Stimulated activated CD8-positive, alpha-beta memory T cell treated with anti-CD3 and anti-CD28 coated beads, Interleukin-7, amount 100 ng/mL, for 4 hours (primary cell): Measurements from ENCODE around the gene SNX22.

Source experiments
- DNase-seq, 2 donors: peaks; one replicate each; pipeline ENCODE4 v3.0.0-alpha.2; 2020; ENCODE audit warnings: low read depth in 2 of 2

SNX22 gene

DNA sequence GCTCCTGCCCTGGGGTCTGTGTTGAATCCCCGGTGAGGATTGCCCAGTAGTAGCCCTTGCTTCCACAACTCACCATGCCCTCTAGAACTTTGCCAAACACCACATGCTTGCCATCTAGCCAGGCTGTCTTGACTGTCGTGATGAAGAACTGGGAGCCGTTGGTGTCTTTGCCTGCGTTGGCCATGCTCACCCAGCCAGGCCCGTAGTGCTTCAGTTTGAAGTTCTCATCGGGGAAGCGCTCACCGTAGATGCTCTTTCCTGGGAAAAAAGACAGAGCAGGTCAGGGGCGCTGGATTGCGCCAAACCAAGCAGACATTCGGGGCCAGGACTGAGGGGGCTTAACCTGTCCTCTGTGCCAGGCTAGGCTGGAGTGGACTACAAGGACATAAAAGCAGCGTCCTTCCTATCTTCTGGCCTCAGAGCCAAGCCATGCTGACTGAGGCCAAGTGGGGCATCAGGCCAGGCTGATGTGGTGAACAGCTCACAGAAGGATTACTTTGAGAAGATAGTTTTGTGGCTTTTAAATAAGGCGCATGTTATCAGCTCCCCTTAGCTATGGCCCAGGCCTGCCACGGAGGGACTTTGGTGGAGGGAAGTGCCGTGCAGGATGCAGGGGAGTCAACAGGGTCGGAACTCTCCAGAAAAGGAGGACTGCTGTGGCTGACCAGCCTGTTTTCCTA lies 5.3 kb downstream of the SNX22 start:
- DNase-seq, result no peak

- DNase-seq, result no peak
These were observed 6.1 kb downstream of the SNX22 start for GRCh38 chr15:64157599-64158125.

DNA sequence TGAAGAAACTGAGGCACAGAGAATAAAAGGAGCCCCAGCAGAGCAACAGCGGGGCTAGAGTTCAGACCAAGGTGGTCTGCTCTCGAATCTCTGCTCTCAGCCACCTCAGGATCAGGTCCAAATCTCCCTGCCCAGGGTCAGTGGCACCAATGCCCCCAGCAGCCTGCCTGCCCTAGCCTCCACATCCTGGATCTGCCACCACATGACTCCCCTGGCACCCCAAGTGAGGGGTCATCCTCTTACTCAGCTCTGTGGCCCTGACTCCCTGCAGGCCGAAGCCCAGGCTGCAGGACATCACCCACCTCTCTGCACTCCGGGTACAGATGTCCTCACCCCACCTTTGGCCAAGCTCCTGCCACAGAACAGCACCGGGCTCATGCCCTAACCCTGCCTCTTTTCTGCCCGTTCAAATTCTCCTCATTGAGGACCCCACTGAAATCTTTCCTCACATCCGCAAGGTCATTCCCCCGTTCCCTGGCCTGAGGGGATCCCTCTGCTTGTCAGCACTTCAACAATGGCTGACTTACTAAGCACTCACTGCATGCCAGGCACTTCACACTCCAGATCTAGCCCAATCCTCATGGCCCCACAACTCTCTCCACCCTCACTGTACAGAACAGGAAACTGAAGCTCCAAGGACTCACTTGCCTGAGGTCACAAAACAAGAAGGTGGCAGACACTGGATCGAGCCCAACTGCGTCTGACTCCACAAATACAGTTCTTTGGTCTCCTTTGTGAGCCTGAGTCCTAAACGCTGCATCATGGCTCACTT lies 7.0 kb downstream of the SNX22 start:
- no peak for DNase-seq

DNA sequence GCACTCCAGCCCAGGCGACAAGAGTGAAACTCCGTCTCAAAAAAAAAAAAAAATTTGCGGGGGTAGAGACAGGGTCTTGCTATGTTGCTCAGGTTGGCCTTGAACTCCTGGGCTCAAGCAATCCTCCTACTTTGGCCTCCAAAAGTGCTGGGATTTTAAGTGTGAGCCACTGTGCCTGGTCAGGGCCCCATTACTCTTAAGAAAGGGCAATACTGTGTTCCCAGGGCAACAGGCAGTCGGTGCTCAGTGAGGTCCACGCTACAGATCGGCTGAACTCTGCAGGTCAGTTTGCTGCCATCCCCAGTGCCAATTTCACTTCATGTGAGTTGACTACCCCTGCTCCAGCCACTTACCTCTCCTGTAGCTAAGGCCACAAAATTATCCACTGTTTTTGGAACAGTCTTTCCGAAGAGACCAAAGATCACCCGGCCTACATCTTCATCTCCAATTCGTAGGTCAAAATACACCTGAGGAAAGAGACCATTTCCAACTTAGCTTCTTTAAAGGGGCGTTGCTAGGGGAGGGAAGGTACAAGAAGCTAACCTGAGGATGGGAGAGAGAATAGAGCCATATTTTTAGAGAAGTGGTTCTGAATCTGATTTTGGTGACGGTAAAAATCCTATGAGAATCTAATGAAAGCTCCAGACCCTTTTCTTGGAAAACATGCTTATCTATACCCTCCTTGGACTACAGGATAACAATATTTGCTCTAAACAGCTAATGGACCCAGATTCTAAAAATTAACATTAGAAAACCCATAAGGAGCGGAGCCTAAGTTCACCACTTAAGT lies 10.4 kb downstream of the SNX22 start:
- no peak for DNase-seq

DNA sequence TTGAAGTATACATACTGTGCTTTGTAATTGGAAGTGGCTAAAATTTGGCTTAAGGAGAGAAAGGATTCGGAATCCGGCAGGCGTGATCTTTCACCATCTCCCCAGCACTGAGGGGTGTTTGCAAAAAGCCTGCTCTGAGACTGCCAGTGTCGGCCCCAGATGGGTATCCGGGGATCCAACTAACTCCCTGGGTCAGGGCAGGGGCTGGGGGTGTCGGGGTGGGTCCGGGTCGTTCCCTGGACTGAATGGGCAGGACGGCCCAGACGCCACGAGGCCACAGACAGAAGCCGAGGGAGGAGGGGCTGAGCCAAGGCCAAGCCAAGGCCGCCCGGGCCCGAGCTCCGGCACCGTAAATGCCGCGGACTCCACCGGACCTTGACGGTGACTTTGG lies 10.9 kb downstream of the SNX22 start:
- peak in 1 of 2 donors; percentile 30 for DNase-seq

- DNase-seq, result peak; percentile 94 to 99
These were observed 11.5 kb downstream of the SNX22 start, which contains the start of gene PPIB for GRCh38 chr15:64162869-64163658. TSS of gene PPIB (minus strand) at chr15:64163022. CDS start at chr15:64162986, 36 bp downstream.

- no peak for DNase-seq
These were observed 12.3 kb downstream of the SNX22 start for GRCh38 chr15:64163659-64164362.

DNA sequence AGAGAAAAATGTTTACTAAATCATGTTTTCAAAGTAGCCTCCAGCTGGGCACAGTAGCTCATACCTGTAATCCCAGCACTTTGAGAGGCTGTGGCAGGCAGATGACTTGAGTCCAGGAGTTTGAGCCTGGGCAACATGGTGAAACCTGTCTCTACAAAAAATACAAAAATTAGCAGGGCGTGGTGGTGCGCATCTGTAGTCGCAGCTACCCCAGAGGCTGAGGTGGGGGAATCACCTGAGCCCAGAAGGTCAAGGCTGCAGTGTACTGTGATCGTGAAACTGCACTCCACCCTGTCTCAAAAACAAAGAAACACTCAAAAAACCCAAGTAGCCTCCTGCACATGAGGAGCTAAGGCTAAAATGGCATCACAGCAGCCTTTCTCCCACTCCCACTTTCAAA lies 12.9 kb downstream of the SNX22 start:
- DNase-seq, result no peak

- DNase-seq, result no peak
These were observed 14.8 kb downstream of the SNX22 start for GRCh38 chr15:64166102-64166890.

DNA sequence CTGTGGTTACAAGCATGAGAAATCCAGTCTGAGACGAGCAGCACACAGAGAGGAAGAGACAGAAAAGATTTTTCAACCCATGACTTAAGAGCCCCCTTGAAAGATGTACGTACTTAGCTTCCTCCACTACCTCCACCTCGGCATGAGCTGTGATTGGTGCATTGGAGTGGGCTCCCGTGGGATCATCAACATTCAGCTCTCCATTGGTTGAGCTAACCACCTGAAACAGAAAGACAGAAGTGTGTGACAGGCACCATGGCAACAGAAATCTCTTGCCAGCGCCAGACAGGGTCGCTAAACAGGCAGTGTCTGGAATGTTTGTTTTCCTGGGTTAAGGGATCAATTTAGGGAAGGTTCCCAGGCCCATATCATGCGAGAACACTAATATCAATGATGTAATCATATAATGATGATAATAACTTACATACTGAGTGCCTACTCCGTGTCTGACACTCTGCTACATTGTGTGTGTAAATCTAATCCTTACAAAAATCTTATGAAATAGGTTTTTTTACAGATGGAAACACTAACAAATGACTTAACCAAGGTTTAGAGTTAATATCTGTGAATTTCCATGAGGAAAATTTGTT lies 28.8 kb downstream of the SNX22 start:
- no peak for DNase-seq

GRCh38 chr15:64182859-64183370 lies 31.4 kb downstream of the SNX22 start:
- no peak for DNase-seq

DNA sequence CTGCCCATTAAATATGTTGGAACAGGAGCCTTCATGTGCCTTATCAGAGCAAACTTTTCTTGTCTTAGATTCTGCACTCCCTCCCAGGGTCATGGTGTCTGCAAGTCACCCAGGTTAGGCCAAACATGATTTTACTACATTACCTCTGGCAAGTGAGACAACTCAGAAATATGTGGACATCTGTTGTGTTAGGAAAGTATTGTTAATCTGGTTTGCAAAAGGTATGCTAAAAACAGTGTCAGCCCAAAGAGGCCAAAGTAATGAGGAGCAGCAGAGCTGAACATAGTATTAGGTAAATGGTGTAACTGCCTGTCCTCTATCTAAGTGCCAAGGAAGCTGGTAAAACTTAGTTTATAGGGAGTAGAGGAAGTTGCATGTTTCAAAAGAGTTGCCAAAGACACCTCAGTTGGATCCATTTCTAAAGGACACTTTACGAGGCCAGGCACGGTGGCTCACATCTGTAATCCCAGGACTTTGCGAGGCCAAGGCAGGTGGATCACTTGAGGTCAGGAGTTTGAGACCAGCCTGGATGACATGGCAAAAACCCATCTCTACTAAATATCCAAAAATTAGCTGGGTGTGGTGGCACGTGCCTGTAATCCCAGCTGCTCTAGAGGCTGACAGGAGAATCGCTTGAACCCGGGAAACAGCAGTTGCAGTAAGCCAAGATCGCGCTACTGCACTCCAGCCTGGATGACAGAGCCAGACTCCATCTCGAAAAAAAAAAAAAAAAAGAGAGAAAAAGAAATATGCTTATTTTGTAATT lies 33.8 kb downstream of the SNX22 start:
- DNase-seq, result no peak

- DNase-seq, result no peak
These were observed 36.1 kb downstream of the SNX22 start for GRCh38 chr15:64187396-64188191.

GRCh38 chr15:64191971-64192830 lies 40.7 kb downstream of the SNX22 start:
- DNase-seq, result no peak

- no peak for DNase-seq
These were observed 42.4 kb downstream of the SNX22 start for GRCh38 chr15:64193971-64194370.

GRCh38 chr15:64197425-64197824 lies 45.9 kb downstream of the SNX22 start:
- no peak for DNase-seq

GRCh38 chr15:64205202-64205601 lies 53.7 kb downstream of the SNX22 start:
- DNase-seq, result no peak
